Measurements from ENCODE around the gene SLC22A23.

DNA sequence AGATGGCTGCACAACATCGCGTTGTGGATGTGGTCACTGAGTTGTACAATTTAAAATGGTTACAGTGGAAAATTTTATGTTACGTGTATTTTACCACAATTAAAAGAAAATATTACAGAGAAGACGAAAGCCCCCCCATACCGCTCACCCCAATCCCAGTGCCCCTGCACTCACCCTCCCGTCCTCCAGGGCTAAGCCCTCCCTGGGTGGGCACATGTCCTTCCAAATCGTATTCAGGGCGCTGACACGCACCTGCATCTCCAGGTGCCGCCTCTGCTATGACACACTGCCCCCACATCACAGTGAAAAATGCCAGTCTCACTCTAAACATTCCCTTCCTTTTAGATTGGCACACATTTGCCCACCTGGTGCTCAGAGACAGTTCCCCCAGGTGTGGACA lies 148.7 kb downstream of the SLC22A23 start:
- TF ChIP-seq, protein P1, sequence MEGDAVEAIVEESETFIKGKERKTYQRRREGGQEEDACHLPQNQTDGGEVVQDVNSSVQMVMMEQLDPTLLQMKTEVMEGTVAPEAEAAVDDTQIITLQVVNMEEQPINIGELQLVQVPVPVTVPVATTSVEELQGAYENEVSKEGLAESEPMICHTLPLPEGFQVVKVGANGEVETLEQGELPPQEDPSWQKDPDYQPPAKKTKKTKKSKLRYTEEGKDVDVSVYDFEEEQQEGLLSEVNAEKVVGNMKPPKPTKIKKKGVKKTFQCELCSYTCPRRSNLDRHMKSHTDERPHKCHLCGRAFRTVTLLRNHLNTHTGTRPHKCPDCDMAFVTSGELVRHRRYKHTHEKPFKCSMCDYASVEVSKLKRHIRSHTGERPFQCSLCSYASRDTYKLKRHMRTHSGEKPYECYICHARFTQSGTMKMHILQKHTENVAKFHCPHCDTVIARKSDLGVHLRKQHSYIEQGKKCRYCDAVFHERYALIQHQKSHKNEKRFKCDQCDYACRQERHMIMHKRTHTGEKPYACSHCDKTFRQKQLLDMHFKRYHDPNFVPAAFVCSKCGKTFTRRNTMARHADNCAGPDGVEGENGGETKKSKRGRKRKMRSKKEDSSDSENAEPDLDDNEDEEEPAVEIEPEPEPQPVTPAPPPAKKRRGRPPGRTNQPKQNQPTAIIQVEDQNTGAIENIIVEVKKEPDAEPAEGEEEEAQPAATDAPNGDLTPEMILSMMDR (IDR thresholded peaks at IDR 0.05; ENCODE audit: low read depth, low read length, poor library complexity, severe bottlenecking) = no peak
- TF ChIP-seq EZH2phosphoT487 (IDR thresholded peaks at IDR 0.05; ENCODE audit: borderline replicate concordance, low read length) = no peak

All from DOHH2 (cell line).